Middle frontal gyrus (tissue), 1 donor: ENCODE data around the gene CCND2.
"Not testable (repeated sequence)": the region's sequence is repeated elsewhere in the genome, so short reads cannot be mapped to it uniquely, and the experiment has no call there.

Experiments used
- DNase-seq: peaks from one replicate; pipeline ENCODE4 v3.0.0-alpha.2; 2015; ENCODE audit warnings: low spot score; ENCODE audit errors: extremely low spot score

Gene CCND2

DNA sequence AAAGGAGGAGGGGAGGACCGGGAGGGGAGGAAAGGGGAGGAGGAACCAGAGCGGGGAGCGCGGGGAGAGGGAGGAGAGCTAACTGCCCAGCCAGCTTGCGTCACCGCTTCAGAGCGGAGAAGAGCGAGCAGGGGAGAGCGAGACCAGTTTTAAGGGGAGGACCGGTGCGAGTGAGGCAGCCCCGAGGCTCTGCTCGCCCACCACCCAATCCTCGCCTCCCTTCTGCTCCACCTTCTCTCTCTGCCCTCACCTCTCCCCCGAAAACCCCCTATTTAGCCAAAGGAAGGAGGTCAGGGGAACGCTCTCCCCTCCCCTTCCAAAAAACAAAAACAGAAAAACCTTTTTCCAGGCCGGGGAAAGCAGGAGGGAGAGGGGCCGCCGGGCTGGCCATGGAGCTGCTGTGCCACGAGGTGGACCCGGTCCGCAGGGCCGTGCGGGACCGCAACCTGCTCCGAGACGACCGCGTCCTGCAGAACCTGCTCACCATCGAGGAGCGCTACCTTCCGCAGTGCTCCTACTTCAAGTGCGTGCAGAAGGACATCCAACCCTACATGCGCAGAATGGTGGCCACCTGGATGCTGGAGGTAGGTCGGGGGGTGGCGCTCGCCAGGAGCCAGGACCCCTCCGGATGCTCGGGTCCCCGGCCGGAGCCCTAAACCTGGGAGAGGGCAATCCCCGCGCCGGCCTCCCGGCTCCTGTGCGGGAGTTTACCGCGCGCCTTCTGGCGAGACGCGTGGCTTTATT, at the start of gene CCND2:
Gene CCND2 (plus strand): TSS at position 111 of the 744 bp plus-strand sequence. CDS start 279 bp downstream, at position 390.
- no peak for DNase-seq

DNA sequence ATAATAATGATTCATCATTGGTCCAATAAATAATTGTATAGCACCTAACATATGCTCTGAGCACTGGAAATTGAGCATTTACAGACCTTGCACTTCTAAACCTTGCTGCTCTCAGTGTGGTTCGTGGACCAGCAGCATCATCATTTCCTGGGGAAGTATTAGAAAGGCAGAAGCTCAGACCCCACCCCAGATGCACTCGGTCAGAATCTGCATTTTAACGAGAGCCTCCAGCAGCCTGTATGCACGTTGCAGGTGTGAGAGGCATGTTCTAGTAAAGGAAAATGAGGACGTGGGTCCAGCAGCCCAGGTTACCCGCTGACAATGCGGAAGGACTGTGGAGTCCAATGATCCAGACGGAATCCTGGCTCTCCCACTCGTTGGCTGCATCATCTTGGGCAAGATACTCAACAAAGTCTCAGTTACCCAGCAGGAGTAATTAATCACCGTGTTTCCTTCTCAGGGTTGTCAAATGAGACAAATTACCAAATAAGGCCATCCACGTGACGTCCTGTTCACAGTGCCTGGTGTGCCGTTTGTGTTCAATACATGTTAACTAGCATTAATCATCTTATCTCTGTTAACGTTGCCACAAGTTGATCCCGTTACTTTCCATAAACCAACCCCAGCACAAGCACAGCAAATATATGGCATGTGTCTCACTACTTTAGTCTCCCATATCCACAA, 49.2 kb upstream of the CCND2 start:
- DNase-seq: no peak

DNA sequence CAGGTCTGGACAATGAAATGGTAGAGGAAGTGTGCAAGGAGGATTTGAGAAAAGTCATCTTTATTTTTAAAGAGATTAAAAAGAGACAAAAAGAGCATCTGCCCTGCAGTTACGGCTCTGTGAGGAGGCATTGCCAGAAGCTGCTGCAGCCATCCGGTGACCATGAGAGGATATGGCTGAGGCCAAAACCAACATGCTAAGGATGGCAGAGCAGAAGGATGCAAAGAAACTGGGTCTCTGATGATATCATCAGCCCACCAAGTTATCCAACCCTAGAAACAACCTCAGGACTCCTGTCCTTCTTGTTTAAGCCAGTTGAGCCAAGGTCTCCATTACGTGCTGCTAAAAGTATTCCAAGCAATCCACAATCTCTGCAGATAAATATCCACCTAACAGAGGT, 48.0 kb upstream of the CCND2 start:
- no peak for DNase-seq

DNA sequence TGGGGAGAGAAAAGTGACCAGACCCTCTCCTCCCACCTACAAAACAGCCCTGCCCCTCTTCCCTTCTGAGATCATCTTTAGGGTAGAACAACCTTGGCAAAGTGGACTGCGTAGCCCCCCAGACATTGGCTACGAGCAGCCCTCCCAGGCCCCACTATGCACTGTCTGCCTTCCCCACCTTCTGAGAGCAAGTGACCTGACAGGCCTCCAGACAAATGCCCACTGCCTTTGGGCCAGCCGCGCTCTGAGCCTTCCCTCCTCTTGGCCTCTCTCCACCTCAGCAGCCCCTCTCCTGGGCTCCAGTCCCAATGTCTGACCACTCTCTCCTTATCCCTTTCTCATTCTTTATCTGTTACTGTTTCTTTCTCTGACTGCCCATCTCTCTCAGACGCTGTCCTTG, 46.5 kb upstream of the CCND2 start:
- DNase-seq: no peak

DNA sequence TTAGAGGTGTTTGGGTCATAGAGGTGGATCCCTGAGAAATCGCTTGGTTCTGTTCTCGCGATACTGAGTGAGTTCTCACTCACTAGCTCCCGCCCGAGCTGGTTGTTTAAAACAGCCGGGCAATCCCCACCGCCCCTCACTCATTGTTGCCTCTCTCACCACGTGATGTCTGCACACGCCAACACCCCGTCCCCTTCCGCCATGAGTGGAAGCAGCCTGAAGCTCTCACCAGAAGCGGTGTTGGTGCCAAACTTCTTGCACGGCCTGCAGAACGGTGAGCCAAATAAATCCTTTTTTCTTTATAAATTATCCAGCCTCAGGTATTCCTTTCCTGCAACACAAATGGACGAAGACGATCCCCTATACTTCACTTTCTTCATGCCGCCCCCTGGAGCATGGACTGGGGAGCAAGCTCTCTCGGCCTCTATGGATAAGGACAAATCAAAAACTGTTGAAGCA, 45.4 kb upstream of the CCND2 start:
- no peak for DNase-seq

DNA sequence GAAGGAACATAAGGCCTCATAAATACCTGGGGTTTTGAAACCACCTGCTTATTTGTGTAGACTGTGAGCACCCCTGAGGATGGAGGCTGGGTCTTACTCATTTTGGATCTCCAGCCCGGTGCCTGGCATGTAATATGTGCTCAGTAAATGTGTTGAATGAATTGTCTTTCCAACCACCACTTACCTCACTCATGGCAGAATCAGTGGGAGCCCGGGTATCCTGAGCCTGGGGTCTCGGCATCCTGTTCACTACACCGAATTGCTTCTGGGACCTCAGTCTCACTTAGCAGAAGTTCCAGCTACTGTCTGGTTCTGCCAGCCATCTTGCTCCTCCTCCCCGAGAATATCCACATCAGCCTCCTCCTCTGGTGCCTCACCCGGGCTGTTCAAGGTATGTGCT, 43.0 kb upstream of the CCND2 start:
- DNase-seq: no peak

DNA sequence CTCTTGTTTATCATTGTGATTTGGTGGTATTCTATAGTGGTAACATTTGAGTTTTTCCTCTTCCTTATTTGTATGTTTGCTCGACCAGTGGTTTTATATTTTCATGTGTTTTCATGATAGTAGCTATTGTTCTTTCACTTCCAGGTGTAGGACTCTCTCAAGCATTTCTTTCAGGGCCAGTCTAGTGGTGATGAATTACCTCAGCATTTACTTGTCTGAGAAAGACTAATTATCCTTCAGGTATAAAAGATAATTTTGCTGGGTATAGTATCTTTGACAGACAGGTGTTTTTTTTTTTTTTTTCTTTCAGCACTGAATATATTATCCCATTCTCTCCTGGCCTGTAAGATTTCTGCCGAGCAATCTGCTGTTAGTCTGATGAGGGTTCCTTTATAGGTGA, 35.0 kb upstream of the CCND2 start:
- DNase-seq: no peak

DNA sequence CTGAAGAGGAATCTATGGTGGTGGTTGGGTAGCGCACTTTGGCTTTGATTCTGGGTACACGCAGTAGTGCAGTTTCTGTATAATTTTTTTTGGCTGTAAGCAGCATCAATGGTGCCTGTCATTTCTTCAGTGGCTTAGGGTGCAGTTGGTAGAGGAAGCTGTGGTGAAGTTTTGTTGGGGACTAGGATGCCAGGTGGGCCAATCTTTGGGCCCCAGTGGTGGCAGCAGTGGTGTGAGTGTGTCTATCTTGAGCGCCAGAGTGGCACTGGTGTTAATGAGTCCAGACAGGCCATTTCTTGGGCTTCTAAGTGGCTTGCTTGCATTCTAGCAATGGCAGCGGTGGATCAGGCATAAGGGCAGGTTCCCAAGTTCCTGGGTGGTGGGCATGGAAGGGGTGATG, 33.8 kb upstream of the CCND2 start:
- DNase-seq: no peak

DNA sequence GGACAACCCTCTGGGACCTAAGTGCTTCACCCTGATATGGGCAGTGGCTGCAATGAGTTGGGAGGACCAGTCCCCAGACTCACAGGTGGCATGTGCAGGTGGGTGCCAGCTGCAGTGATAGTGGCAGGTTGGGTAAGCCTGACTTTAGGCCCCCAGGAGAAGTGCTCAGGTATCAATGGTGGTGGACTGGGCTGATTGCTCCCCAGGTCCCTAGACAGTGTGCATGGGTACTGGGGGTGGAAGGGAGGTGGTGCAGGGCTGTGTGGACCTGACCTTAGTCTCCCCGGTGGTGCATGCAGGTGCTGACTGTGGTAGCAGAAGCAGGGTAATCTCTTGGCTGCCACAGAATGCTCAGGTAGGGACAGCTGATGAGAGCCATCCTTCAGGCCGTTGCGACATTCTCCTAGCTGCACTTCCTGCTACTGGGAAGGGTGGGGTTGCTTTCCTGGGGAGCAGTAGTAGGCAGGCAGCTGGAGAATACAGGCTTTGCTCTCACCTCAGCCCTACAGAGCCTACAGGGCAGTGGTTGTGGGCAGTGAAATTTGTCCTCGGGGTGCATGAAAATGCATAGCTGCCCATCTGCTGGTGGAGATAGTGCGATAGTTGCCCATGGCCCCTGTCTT, 33.3 kb upstream of the CCND2 start:
- no peak for DNase-seq

DNA sequence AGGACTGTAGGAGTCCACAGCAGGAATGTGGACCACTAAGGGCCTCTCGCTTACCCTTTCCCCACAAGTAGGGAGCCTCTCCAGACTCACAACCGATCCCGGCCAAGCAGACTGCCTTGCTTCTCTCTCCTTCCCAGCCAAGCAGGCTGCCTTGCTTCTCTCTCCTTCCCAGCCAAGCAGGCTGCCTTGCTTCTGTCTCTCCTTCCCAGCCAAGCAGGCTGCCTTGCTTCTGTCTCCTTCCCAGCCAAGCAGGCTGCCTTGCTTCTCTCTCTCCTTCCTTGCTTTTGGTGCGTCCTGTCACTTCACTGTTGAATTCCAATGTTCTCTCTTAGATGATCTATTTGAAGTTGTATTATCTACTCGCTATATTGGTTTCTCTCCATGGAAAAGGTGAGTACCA, 32.6 kb upstream of the CCND2 start:
- no peak for DNase-seq

DNA sequence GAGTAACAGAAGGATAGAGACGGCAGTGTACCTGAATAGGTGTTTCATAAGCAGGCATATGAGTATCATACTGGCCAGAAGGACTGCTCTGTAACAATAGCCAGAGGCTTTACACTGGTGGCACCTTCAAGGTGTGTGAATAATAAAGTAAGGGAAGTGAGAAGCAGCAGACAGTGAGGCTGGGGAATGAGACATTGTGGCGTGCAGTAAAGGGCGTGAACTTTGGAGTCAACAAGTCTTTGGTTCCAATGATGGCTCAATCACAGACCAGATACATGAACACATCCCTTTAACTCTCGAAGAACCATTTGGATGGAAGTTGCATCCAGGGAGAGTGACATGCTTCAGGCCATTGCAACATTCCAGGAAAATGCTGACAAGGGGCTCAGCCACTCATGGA, 32.0 kb upstream of the CCND2 start:
- DNase-seq: no peak

DNA sequence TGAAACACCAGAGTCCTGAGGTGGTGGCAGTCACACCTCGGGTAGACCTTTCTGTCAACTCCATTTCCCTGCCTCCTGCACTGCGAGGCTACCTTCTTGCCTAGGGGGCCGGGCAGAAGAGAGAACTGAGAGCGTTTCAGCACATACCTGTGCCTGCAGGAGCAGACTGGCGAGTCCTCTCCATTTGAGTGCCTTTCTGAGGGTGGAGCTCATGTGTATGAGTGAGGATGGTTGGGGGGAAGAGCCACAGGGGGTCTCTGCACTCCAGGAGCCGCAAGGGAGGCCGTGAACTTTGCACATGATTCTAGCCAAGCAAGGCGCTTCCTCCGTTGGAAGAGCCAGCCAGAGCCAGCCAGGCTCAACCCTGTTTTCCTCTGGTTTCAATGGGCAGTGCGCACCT, 31.0 kb upstream of the CCND2 start:
- no peak for DNase-seq

DNA sequence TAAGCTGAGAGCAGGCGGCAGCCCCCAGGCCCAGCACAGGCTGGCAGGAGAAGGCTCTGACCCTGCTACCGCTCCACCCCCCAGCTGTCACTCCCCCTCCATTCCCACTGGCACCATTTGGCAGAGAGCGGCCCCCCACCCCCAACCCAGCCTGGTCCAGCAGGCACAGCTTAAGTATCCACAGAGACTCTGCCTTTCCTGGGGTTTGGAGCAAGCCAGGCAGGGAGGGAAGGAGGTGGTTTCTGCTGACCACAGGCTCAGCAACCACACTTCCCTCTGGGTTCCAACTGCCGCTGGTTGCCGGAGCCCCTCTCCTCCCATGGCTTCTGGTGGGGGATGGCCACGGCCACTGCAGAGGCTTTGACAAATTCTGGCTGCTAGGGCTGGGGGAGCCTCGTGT, 30.5 kb upstream of the CCND2 start:
- no peak for DNase-seq

DNA sequence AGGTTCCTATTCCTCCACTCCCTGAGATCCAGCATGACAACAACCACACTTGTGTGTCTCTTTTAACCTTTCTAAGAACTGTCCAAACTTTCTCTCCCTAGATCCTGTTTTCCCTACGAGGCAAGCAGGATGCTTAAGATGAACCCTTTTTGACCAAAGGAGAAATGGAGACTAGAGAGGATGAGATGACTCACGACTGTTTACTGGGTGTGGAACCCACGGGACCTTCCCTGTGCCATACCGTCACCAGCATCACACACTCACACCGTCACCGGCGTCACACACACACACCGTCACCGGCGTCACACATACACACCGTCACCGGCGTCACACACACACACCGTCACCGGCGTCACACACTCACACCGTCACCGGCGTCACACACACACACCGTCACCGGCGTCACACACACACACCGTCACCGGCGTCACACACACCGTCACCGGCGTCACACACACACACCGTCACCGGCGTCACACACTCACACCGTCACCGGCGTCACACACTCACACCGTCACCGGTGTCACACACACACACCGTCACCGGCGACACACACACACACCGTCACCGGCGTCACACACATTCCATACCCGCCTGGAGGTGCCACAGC, 30.0 kb upstream of the CCND2 start:
- not testable (repeated sequence) for DNase-seq

DNA sequence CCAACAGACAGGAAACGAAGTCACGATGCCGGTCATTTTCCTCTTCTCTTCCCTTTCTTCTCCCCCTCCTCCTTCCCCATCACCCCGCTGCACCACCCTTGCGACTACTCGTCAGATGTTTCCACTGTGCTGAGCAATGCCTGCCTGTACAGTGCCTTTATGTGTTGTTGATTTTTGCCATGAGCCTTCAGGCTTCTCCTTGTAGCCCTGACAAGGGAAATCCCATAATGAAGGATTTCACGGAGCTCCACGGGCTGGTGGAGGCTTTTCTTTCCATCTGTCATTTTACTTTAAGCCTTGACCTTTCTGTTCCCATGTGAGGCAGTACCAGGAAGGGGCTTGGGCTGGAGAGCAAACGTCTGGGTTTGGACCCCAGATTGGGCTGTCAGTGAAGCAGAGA, 28.7 kb upstream of the CCND2 start:
- no peak for DNase-seq

DNA sequence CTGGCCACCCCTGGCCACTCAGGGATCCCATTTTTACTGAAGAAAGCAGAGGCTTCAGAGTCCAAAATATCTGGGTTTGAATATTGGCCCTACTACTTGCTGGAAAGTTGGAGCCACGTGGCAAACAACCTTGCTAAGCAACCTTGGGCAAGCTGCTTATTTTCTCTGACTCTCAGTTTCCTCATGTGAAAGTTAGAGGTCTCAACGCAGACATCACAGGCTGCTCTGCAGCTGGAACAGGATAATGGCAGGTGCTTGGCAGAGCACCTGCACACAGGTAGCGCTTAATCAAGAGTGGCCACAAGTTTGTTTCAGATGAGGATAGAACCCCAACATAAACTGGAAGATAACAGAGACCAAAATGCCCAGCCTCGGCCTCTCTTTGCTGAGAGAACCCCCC, 28.1 kb upstream of the CCND2 start:
- no peak for DNase-seq

DNA sequence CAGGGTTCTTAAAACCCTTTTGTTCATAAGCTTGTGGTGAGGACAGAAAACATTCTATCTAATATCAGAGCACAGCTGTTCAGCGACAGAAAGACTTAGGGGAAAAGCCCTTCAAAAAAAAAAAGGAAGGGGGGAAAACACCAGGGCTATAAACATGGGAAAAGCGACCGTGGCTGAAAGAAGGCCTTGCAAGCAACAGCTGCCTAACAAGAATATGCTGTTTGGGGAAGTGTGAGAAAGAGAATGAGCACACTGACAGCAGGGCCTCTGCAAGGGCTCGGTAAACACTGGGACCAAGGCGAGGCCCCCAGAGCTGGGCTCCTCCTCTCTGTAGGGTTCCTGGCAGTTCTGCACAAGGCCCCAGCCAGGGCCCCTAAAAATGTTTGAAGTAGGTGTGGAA, 27.4 kb upstream of the CCND2 start:
- DNase-seq: no peak

DNA sequence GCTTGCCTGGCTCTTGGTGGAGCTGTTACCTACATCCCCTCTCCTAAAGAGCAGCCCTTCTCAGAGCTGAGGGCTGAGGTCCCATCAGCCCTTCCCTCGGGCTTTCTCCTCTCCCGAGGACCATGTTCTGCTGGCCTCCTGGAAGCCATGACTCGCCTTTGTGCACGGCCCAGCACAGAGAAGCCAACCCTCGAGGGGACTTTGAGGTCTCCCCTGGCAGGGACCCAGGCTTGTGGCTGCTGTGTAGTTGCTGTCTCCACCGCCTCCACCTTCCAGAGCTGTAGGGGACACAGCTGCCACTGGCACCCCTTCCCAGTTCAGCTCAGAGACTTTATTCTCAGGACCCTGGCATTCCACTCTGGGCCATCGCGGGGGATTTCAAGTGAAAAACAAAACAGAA, 22.9 kb upstream of the CCND2 start:
- DNase-seq: no peak

DNA sequence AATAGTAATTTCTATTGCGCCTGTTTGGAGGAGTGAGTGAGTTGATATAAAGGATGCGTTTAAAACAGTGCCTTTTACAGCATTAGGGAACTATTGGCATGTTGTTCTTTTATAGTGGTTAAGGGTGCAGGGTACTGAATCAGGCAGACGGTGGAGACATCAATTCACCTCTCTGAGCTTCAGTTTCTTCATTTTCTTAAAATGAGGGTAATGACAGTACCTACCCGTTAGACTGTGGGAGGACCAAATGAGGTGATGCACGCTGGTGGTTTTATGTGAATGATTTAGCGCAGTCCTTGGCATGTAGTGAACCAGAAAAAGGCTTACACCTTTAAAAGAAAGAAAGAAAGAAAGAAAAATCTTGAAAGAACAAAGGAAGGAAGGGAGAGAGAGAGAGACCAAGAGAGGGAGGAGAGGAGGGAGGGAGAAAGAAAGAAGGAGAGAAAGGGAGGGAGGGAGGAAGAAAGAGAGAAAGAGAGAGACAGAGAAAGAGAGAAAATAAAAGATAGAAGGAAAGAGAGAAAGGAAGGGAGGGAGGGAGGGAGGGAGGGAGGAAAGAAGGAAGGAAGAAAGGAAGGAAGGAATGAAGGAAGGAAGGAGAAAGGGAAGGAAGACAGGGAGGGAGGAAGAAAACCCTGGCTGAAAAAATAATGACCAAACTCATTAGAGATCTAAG, 22.2 kb upstream of the CCND2 start:
- no peak for DNase-seq

DNA sequence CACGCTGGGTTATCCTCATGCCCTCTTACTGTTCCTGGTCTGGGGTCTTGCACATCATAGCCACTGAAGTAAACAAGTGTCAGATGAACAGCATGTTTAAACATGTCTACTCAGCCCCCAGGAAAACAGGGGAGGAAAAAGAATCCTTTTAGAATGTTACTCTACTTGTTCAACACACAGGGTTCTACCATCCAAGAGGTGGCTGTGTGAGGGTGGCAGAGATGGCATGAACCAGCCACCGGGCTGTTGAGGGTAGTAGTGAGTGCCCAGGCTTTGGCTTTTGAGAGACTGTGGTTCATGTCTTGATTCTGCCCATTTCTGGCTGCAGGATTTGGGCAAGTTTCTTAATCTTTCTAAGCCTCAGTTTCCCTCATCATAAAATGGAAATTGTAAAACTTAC, 21.6 kb upstream of the CCND2 start:
- DNase-seq: no peak

DNA sequence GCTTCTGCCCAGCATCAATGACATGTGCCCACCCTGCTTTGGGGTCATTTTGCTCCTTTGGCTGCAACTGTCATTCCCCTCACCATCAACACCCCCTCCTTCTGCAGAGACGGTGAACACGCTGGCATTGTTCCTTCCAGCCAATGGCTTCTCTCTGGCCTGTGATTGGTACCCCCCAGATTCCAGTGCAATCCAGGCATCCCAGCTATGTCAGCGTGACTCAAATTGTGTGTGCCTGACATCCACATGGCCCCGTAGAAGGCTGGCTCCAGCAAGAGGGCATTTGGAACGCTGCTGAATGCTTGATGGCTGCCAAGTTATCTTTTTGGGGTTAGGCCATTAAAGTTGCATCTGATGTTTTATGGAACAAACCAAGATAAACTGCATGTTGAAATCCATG, 21.0 kb upstream of the CCND2 start:
- no peak for DNase-seq
